HG02970 (cell line): ENCODE data around the gene CPM.

Source experiments
- ATAC-seq: cut with Tn5 transposase; IDR thresholded peaks from one replicate; pipeline ENCODE4 v1.9.1; 2021; ENCODE audit warnings: mild to moderate bottlenecking, moderate library complexity, moderate number of reproducible peaks; ENCODE audit not compliant: unreplicated experiment, low FRiP score

The CPM gene

GRCh38 chr12:68910128-68910527, 22.8 kb downstream of the CPM start:
- no peak for ATAC-seq

- no peak for ATAC-seq
Observed at GRCh38 chr12:68908076-68908475, 24.9 kb downstream of the CPM start.

- ATAC-seq = no peak
Observed at GRCh38 chr12:68905733-68906132, 27.2 kb downstream of the CPM start.

- ATAC-seq = no peak
Observed at GRCh38 chr12:68904351-68904962, 28.5 kb downstream of the CPM start.

GRCh38 chr12:68903511-68903910, 29.5 kb downstream of the CPM start:
- ATAC-seq = no peak

GRCh38 chr12:68901551-68901950, 31.4 kb downstream of the CPM start:
- ATAC-seq = no peak

GRCh38 chr12:68901145-68901544, 31.8 kb downstream of the CPM start:
- no peak for ATAC-seq

- no peak for ATAC-seq
Observed at GRCh38 chr12:68900241-68900640, 32.7 kb downstream of the CPM start.

GRCh38 chr12:68899251-68899771, 33.7 kb downstream of the CPM start:
- ATAC-seq = no peak

- ATAC-seq = no peak
Observed at GRCh38 chr12:68896881-68897540, 36.0 kb downstream of the CPM start.

- no peak for ATAC-seq
Observed at GRCh38 chr12:68894276-68894855, 38.6 kb downstream of the CPM start.

GRCh38 chr12:68893741-68894140, 39.2 kb downstream of the CPM start:
- no peak for ATAC-seq

GRCh38 chr12:68893201-68893600, 39.8 kb downstream of the CPM start:
- no peak for ATAC-seq

- no peak for ATAC-seq
Observed at GRCh38 chr12:68891141-68891540, 41.8 kb downstream of the CPM start.

- ATAC-seq = no peak
Observed at GRCh38 chr12:68890701-68891113, 42.3 kb downstream of the CPM start.

- no peak for ATAC-seq
Observed at GRCh38 chr12:68888243-68888642, 44.7 kb downstream of the CPM start.

GRCh38 chr12:68887641-68888040, 45.3 kb downstream of the CPM start:
- ATAC-seq = no peak

GRCh38 chr12:68886636-68887572, 46.1 kb downstream of the CPM start:
- no peak for ATAC-seq

GRCh38 chr12:68885381-68885780, 47.6 kb downstream of the CPM start:
- no peak for ATAC-seq

- ATAC-seq = no peak
Observed at GRCh38 chr12:68884251-68884650, 48.7 kb downstream of the CPM start.

GRCh38 chr12:68883151-68883550, 49.8 kb downstream of the CPM start:
- ATAC-seq = no peak
